ENCODE data around the gene RGP1. TPM values are rescaled to one million over a fixed set of nuclear protein-coding genes. Genes with fewer than 3 reads are reported as not detected.

The RGP1 gene
- polyA plus RNA-seq, 3 donors = 2.3 to 9.0 (median 3.3) TPM

DNA sequence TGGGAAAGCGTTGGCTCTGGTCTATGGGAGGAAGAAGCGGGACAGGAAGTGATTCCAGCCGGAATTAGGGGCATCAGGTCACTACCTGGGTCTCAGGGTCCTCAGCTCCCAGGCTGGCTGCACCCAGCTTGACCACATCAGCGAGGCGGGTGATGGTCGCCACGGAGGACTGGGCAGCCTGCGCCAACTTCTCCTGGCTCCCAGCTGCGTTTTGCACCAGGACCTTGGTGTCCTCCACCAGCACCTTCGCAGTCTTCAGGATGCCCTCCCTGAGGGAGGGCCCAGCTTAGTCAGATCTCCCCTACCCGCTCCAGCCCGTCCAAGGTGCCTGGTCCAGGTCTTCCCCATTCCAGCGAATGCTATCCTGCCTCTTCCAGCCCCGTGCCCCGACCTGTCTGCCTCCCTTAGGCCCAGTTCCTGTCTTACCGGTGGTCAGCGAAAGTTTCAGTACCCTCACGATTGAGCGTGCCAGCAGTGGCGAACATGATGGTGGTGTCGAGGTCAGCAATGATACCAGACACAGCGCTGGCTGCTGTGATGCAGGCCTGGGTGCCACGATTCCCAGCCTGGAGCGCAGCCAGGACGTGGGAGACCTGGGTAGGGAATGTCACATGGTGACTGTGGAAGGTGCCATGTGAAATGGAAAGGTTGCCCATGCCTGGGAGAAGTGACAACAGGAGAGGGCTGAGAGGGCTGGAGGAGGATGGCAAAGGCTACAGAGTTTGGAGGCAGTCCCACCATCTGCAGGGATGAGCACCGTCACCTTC is 45.0 kb upstream of the RGP1 start:
- peak overlapping the region in 1 of 2 donors; percentile 6 for H3K27ac ChIP-seq (ENCODE audit: low read depth in 1 of 2, low read length in 2 of 2)
- peak overlapping the region in 1 of 7 donors; percentile 39 for H3K27ac Mint-ChIP-seq
- no peak overlapping the region for H2AFZ ChIP-seq (ENCODE audit: insufficient read depth, low read depth, low read length, poor library complexity, severe bottlenecking)
- no peak for DNase-seq
- peaks cover 98 to 100% of the 10 kb centered on the region in 2 donors for H3K36me3 ChIP-seq (replicated peaks in 1 of 2; ENCODE audit: control insufficient read depth in 1 of 2, insufficient read depth in 2 of 2, low read length in 2 of 2)
- intact Hi-C loops (cut with micrococcal nuclease) = no loop called here
- H4K20me1 ChIP-seq (ENCODE audit: insufficient read depth, low read length) = peaks cover 100% of the 10 kb centered on the region
- H3K4me1 ChIP-seq (ENCODE audit: control insufficient read depth in 1 of 2, insufficient read depth in 2 of 2, low read length in 2 of 2) = no peaks in the 10 kb centered on the region
- 98% methylated on average over 25 of the region's 26 CpGs for WGBS (ENCODE audit: insufficient coverage)
- H3K9me3 Mint-ChIP-seq = peaks cover 0 to 2% (median 0%) of the 10 kb centered on the region in 7 donors
- H3K4me3 Mint-ChIP-seq = no peak overlapping the region
- no peaks in the 10 kb centered on the region for H3K9me3 ChIP-seq (replicated peaks in 1 of 2; ENCODE audit: control insufficient read depth in 1 of 2, insufficient read depth in 1 of 2, low read length in 2 of 2)
- H3K4me1 Mint-ChIP-seq = no peaks in the 10 kb centered on the region
- peaks cover 0 to 65% of the 10 kb centered on the region in 2 donors for H3K36me3 Mint-ChIP-seq
- no peaks in the 10 kb centered on the region for H3K79me2 ChIP-seq (ENCODE audit: insufficient read depth, low read length)
- H3K27me3 Mint-ChIP-seq (ENCODE audit: low read depth in 3 of 3) = no peaks in the 10 kb centered on the region
- no peak overlapping the region for H3K4me3 ChIP-seq (replicated peaks in 1 of 3; ENCODE audit: low read depth in 2 of 3, low read length in 3 of 3)
- no peak overlapping the region for H3K4me2 ChIP-seq (replicated peaks; ENCODE audit: extremely low read depth, low read length, poor library complexity, severe bottlenecking)
- H3K27me3 ChIP-seq (ENCODE audit: control insufficient read depth in 2 of 2, insufficient read depth in 2 of 2, low read length in 2 of 2) = no peaks in the 10 kb centered on the region
- TF ChIP-seq, protein P1, sequence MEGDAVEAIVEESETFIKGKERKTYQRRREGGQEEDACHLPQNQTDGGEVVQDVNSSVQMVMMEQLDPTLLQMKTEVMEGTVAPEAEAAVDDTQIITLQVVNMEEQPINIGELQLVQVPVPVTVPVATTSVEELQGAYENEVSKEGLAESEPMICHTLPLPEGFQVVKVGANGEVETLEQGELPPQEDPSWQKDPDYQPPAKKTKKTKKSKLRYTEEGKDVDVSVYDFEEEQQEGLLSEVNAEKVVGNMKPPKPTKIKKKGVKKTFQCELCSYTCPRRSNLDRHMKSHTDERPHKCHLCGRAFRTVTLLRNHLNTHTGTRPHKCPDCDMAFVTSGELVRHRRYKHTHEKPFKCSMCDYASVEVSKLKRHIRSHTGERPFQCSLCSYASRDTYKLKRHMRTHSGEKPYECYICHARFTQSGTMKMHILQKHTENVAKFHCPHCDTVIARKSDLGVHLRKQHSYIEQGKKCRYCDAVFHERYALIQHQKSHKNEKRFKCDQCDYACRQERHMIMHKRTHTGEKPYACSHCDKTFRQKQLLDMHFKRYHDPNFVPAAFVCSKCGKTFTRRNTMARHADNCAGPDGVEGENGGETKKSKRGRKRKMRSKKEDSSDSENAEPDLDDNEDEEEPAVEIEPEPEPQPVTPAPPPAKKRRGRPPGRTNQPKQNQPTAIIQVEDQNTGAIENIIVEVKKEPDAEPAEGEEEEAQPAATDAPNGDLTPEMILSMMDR (IDR thresholded peaks at IDR 0.05) = no peak
- no peak overlapping the region for H3K9ac ChIP-seq (ENCODE audit: insufficient read depth, low read length, poor library complexity, severe bottlenecking)

DNA sequence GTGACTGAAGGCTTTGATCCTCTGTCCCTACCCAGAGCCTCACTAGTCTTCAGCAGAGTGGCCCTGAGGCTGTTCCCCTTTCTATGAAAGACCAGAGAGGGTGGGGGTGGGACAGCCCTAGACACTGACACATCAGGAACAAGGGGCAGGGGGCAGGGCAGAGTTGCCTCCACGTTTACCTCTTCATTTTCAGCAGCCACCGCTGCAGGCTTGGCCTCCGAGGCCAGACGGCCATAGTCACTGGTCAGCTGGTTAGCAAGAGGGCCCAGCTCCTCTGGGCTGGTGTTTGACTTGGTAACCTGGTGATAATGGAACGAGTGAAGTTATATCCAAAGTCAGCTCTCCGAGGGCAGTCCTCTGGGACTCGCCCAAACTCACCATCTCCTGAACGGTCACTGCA is 43.7 kb upstream of the RGP1 start:
- peaks cover 0 to 2% (median 0%) of the 10 kb centered on the region in 7 donors for H3K9me3 Mint-ChIP-seq
- WGBS (ENCODE audit: insufficient coverage) = 95% methylated on average over 8 of the region's 8 CpGs
- H3K27me3 Mint-ChIP-seq (ENCODE audit: low read depth in 3 of 3) = no peaks in the 10 kb centered on the region
- Histone ChIP-seq H3K9me3 (replicated peaks in 1 of 2; ENCODE audit: control insufficient read depth in 1 of 2, insufficient read depth in 1 of 2, low read length in 2 of 2) (no peaks in the 10 kb centered on the region), H4K20me1 (ENCODE audit: insufficient read depth, low read length) (peaks cover 97% of the 10 kb centered on the region), H3K27ac (ENCODE audit: low read depth in 1 of 2, low read length in 2 of 2) (peak overlapping the region in 1 of 2 donors; percentile 5), H3K27me3 (ENCODE audit: control insufficient read depth in 2 of 2, insufficient read depth in 2 of 2, low read length in 2 of 2) (no peaks in the 10 kb centered on the region), H3K4me2 (replicated peaks; ENCODE audit: extremely low read depth, low read length, poor library complexity, severe bottlenecking) (no peak overlapping the region), H3K4me1 (ENCODE audit: control insufficient read depth in 1 of 2, insufficient read depth in 2 of 2, low read length in 2 of 2) (no peaks in the 10 kb centered on the region), H3K4me3 (replicated peaks in 1 of 3; ENCODE audit: low read depth in 2 of 3, low read length in 3 of 3) (no peak overlapping the region), H3K79me2 (ENCODE audit: insufficient read depth, low read length) (no peaks in the 10 kb centered on the region), H3K9ac (ENCODE audit: insufficient read depth, low read length, poor library complexity, severe bottlenecking) (no peak overlapping the region), H2AFZ (ENCODE audit: insufficient read depth, low read depth, low read length, poor library complexity, severe bottlenecking) (no peak overlapping the region), H3K36me3 (replicated peaks in 1 of 2; ENCODE audit: control insufficient read depth in 1 of 2, insufficient read depth in 2 of 2, low read length in 2 of 2) (peaks cover 94 to 99% of the 10 kb centered on the region in 2 donors)
- peak overlapping the region in 2 of 7 donors; percentile 14 to 50 for H3K27ac Mint-ChIP-seq
- TF ChIP-seq, protein P1 (IDR thresholded peaks at IDR 0.05) = no peak
- H3K36me3 Mint-ChIP-seq = peaks cover 0 to 71% of the 10 kb centered on the region in 2 donors
- intact Hi-C loops (cut with micrococcal nuclease) = no loop called here
- DNase-seq = no peak
- H3K4me1 Mint-ChIP-seq = no peaks in the 10 kb centered on the region
- H3K4me3 Mint-ChIP-seq = no peak overlapping the region

All from CD14-positive monocyte (primary cell).